Fibroblast of villous mesenchyme (primary cell): ENCODE data around the gene ST3GAL4. TPM values are rescaled to one million over a fixed set of nuclear protein-coding genes. Genes with fewer than 3 reads are reported as not detected.

Experiments used
- DNase-seq: peaks from one replicate; pipeline ENCODE4 v3.0.0-alpha.2; 2010; ENCODE audit warnings: low read depth
- H3K4me3 ChIP-seq: 2 replicates; pipeline ENCODE4 v1.5.1; 2011; ENCODE audit warnings: low read depth, mild to moderate bottlenecking, low read length
- CTCF ChIP-seq: IDR thresholded peaks from 2 replicates; pipeline ENCODE4 v1.5.1; 2012; ENCODE audit warnings: low read depth, mild to moderate bottlenecking, low read length; ENCODE audit not compliant: insufficient read depth
- total RNA-seq: library from RNA; depleted of rRNA; stranded (reverse); fragments of >200 nt; gene quantifications from 2 replicates; pipeline ENCODE4 v1.2.3, GENCODE V29; 2012

ST3GAL4 gene
- total RNA-seq, 1 donor = 16.8 TPM

DNA sequence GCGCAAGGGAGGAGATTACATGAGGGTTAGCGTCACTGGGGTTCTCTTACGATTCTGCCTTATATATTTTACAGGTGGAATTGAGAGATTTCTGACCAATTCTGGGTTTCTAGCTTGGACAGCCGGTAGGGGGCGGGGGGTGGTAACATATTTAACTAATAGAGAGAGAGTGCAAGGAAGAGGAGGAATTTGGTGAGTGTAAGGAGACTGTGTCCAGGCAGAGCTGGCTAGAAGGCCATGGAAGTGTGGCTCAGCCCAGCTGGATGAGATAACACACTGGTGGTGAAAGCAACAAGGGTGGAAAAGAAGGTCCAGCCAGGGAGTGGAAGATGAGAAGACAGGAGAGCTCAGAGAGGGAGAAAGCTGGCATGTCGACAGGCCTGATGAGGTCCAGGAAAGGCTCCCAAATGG, 56.5 kb downstream of the ST3GAL4 start:
- peak; percentile 54 for TF ChIP-seq CTCF
- no peak overlapping the region for H3K4me3 ChIP-seq
- DNase-seq = no peak

DNA sequence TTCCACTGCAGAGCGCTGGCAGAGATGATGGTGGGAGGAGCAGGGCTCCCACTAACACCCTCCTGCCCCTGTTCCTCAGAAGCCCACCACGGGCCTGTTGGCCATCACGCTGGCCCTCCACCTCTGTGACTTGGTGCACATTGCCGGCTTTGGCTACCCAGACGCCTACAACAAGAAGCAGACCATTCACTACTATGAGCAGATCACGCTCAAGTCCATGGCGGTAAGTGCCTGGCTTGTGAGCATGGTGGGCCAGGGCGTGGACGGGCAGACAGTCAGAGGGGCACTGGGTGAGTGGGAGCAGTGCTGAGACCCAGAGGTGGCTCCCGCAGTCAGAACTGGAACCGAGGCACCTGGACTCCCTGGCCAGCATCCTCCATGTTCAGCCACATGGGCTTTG, 57.9 kb downstream of the ST3GAL4 start:
- no peak overlapping the region for H3K4me3 ChIP-seq
- DNase-seq = no peak
- no peak for TF ChIP-seq CTCF

DNA sequence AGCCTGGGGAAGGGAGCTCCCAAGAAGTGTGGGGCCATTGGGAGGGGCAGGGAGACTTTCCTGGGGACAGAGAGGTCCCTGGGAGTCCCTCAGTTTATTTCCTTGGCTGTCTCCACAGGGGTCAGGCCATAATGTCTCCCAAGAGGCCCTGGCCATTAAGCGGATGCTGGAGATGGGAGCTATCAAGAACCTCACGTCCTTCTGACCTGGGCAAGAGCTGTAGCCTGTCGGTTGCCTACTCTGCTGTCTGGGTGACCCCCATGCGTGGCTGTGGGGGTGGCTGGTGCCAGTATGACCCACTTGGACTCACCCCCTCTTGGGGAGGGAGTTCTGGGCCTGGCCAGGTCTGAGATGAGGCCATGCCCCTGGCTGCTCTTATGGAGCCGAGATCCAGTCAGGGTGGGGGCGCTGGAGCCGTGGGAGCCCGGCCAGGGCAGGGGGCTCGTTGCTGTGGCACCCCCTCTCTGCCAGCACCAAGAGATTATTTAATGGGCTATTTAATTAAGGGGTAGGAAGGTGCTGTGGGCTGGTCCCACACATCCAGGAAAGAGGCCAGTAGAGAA, 58.4 kb downstream of the ST3GAL4 start:
- DNase-seq = no peak
- no peak for TF ChIP-seq CTCF
- H3K4me3 ChIP-seq = no peak overlapping the region

- H3K4me3 ChIP-seq = no peak overlapping the region
- TF ChIP-seq CTCF = no peak
- DNase-seq = no peak
Observed at GRCh38 chr11:126414615-126415014, 59.1 kb downstream of the ST3GAL4 start.

DNA sequence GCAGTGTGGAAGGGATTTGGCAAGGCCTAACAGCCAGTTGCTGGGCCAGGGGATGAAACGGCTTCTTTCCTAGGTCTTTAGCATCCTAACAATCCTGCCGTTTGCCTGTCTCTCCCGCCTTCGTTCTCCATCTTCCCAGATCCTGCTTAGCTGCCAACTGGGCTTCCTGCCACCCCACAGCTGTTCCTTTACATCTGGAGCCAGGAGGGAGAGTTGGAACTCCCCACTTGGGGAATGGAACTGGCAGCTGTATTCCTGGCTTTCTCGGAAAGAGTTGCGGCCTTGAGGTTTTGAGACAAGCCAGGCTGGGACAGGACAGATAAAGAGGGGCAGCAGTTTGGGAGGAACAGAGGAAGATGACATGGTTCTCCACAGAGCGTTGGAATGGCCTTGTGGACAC, 59.6 kb downstream of the ST3GAL4 start:
- H3K4me3 ChIP-seq = no peak overlapping the region
- TF ChIP-seq CTCF = no peak
- DNase-seq = peak; percentile 68

DNA sequence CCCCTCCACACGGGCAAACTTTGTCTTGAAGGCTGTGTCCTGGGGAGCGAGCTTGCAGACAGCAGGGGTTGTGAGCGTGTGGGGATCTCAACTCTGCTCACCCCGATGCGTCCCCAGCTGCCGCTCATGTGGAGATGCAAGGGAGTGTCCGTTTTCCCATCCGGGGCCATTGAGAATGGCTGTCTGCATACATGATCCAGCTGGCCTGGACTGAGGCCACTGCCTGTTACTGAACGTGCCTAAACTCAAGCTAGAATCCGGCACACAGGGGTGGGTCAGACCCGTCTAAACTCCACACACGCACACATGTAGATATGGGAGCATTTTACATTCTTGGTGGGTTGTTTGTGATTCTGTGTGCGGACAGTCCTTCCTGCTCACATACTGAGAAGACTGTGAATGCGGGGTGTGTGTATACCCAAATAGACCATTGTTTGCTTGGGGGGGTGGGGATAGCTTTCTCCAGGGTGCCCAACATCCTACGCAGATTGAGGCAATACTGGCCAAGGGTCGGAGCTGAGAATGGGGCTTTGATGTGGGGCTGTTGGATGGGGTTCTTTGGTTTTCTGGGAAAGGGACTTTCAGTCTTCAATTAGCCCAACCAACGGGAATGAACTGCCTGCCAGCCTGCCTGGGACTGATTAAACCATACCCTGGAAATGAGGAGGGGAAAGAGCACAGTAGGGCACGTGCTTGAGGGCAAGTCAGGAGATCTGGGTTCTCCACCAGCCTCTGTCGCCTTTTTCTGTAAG, 60.4 kb downstream of the ST3GAL4 start:
- peak; percentile 39 for DNase-seq
- no peak for TF ChIP-seq CTCF
- no peak overlapping the region for H3K4me3 ChIP-seq
